HG02970 (cell line): ENCODE data around the gene SMARCB1.

ENCODE experiments used
- ATAC-seq: cut with Tn5 transposase; IDR thresholded peaks from one replicate; pipeline ENCODE4 v1.9.1; 2021; ENCODE audit warnings: mild to moderate bottlenecking, moderate library complexity, moderate number of reproducible peaks; ENCODE audit not compliant: unreplicated experiment, low FRiP score

SMARCB1 gene

DNA sequence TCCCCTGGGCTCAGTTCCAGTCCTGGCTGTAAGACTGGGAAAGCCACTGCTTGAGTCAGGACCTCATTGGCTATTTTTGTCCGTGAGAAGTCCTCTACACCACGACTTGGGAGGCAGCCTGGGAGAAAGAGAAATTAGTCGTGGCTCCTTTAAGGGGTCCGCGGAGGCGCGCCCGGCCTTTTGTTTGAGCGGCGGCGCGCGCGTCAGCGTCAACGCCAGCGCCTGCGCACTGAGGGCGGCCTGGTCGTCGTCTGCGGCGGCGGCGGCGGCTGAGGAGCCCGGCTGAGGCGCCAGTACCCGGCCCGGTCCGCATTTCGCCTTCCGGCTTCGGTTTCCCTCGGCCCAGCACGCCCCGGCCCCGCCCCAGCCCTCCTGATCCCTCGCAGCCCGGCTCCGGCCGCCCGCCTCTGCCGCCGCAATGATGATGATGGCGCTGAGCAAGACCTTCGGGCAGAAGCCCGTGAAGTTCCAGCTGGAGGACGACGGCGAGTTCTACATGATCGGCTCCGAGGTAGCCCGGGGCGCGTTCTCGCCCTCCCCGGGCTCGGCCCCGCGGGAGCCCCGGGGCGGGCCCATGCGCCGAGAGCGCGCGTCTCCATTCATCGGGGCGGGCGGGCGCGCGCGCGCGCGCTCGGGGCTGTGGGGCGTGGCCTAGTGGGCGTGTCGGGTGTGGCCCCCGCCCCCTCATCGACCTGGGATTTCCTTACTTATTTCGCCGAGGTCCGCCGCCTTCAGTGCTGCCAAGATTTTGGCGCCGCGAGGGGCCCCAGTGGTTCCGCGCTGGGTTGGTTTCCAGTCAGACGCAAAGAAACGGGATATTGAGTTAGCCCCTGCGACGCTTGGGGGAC, at the start of gene SMARCB1:
Gene SMARCB1, plus strand, starts transcription at position 215 of the 848 bp plus-strand sequence. Its CDS starts 204 bp downstream, at position 419.
- ATAC-seq = peak; percentile 67

- no peak for ATAC-seq
These were observed 49.1 kb upstream of the SMARCB1 start for GRCh38 chr22:23737696-23738095.

- ATAC-seq = no peak
These were observed 44.1 kb upstream of the SMARCB1 start for GRCh38 chr22:23742505-23743264.

DNA sequence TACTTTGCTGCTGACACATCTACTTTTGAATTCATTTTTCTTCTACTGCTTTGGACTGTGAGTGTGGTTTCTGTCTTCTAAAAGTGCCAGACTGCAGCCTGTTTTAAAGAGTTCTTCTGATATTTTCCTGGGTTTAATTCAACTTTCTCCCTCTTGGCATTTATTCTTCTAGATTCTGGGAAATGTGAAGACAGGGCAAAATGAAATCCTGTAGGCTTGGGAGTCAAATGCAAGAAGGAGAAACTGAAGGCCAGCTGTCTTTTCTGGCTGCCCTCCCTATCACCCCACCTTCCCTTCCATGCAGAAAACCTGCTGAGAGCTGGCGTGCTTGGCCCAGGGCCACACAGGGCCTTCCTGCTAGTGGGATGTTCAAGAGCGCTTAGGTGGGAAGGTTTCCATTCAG, 43.5 kb upstream of the SMARCB1 start:
- no peak for ATAC-seq

DNA sequence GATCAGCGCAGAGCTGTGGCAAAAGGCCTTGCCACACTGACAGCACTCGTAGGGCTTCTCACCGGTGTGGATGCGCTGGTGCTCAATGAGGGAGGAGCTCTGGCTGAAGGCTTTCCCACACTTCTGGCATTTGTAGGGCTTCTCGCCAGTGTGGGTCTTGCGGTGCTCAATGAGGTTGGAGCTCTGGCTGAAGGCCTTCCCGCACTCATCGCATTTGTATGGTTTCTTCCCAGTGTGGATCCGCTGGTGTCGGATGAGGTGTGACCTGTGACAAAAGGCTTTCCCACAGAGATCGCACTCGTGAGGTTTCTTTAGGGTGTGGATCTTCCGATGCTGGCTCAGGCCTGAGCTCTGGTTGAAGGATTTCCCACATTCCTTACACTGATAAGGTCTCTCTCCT, 42.8 kb upstream of the SMARCB1 start:
- no peak for ATAC-seq

- ATAC-seq = no peak
These were observed 42.3 kb upstream of the SMARCB1 start for GRCh38 chr22:23744485-23744884.

DNA sequence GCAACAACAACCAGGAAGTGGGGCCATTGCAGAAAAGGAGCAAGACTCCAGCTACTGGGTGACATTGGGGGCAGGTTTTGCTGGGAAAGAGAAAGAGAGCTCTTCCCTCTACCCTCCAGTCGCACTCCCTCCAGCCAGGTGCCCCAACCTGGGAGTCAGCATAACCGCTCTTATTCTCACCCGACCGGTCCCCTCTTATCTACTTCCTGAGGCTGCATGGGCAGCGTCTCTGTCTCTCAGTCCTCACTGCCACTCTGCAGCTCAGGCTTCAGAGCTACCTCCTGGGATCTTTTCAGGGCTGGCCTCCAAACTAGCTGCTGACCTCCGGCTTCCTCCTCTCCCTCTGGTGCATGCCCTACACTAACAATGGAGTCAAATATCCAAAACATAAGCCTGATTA, 41.0 kb upstream of the SMARCB1 start:
- ATAC-seq = no peak

DNA sequence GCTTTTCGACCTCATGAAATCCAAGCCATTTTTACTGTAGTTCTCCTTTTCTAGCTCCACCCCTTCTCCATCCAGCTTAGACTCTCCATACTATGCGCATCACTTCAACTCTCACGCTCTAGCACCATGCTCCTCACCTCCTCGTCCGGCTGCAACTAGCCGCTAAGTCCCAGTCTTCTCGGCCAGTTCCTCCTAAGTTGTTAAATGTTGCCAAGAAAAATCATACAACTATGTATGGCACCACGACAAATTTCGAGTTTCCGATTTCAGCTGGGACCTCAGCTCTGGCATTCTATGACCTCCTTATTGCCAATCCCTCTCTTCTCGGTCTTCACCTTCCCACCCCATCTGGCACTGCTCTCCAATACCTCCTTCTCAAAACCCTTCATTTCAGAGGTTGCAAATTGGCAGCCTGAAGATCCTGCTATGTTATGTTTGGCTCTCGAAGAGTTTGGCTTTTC, 36.9 kb upstream of the SMARCB1 start:
- no peak for ATAC-seq

- ATAC-seq = no peak
These were observed 36.4 kb upstream of the SMARCB1 start for GRCh38 chr22:23750367-23750713.

- peak; percentile 71 for ATAC-seq
These were observed 35.9 kb upstream of the SMARCB1 start, which contains the start of gene ZNF70 for GRCh38 chr22:23750714-23751440. Gene ZNF70 (minus strand): TSS chr22:23751112. CDS start chr22:23745140, 5,972 bp downstream.

DNA sequence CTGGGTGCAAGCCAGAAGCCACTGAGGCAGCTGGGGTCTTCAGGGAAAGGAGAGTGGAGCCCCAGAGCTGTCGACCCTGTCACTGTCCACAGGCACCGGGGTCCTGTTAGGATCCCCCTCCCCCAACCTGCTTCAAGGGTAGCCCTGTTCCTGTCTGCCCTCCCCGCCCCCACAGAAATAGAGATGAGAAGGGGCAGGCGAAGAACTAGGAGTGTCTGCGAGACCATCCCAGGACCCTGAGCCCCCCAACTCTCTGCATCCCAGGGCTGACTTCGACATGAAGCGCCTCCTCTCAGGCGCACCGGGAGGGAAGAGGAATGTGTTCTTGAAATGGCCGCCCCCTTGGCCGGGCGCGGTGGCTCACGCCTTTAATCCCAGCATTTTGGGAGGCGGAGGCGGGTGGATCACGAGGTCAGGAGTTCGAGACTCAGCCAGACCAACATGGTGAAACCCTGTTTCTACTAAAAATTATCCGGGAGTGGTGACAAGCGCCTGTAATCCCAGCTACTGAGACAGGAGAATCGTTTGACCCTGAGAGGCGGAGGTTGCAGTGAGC, 35.2 kb upstream of the SMARCB1 start:
- ATAC-seq = no peak

- no peak for ATAC-seq
These were observed 34.6 kb upstream of the SMARCB1 start for GRCh38 chr22:23752090-23752691.

GRCh38 chr22:23752750-23753149, 34.0 kb upstream of the SMARCB1 start:
- ATAC-seq = no peak

GRCh38 chr22:23753385-23753784, 33.4 kb upstream of the SMARCB1 start:
- ATAC-seq = no peak

- no peak for ATAC-seq
These were observed 32.4 kb upstream of the SMARCB1 start, which contains the start of gene VPREB3 for GRCh38 chr22:23754220-23754919. Gene VPREB3 (minus strand): TSS chr22:23754425. CDS start chr22:23754363, 62 bp downstream.

GRCh38 chr22:23754980-23755636, 31.7 kb upstream of the SMARCB1 start:
- no peak for ATAC-seq

DNA sequence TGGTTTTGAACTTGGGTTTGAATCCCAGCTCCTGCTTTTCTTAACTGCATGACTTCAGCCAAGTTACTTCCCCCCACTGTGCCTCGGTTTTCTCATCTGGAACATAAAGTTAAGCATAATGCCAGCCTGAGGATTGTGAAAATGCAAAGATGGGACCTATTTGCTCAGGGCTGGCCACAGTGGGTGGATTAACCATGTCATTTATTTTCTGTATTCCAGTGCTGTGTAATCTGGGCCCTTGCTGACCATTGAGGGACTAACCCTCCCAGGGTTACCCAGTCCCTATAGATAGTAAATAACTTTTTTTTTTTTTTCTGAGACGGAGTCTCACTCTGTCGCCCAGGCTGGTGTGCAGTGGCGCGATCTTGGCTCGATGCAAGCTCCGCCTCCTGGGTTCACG, 31.1 kb upstream of the SMARCB1 start:
- ATAC-seq = no peak

DNA sequence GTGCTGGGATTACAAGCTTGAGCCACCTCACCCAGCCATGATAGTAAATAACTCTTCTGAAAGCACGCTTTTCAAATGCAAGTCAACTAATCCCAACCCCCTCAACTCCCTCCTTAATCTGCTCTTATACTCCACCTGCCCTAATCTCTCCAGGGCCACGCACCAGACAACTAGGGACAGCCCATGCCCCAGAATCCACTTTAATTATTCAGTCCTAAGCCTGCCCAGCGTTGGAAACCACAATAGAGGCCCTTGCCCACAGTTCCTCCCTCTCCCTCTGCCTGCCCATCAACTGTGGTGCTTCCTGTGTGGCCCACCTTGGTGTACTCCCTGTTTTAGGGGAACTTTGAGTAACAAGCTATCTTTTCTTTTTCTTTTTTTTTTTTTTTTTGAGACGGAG, 29.9 kb upstream of the SMARCB1 start:
- no peak for ATAC-seq

DNA sequence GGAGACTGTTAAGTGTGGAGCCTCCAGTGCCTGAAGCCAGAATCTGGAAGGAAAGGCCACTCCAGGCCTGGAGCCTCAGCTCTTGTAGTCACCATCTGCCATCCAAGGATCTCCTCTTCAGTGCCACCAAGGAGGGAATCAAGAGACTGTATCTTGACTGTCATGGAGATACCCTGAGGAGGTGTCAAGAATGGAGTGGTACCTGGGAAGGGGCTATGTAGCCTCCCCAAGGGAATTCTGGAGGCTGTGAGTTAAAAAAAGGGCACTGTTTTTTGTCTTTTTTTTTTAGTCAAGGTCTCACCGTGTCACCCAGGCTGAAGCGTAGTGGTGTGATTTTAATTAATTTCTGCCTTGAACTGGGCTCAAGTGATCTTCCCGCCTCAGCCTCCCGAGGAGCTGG, 27.2 kb upstream of the SMARCB1 start:
- no peak for ATAC-seq
